Stimulated activated naive CD4-positive, alpha-beta T cell (primary cell): ENCODE results near the gene PDK1.

Experiments
- DNase-seq, 6 experiments: peaks; one replicate each; lab custom pipeline; 2025; lab: John Stamatoyannopoulos, UW

PDK1 gene

GRCh38 chr2:172597176-172597842 lies 41.4 kb downstream of the PDK1 start:
- DNase-seq = no peak

GRCh38 chr2:172599947-172600346 lies 44.1 kb downstream of the PDK1 start:
- DNase-seq = no peak

- no peak for DNase-seq
These were observed 44.7 kb downstream of the PDK1 start for GRCh38 chr2:172600557-172601008.

DNA sequence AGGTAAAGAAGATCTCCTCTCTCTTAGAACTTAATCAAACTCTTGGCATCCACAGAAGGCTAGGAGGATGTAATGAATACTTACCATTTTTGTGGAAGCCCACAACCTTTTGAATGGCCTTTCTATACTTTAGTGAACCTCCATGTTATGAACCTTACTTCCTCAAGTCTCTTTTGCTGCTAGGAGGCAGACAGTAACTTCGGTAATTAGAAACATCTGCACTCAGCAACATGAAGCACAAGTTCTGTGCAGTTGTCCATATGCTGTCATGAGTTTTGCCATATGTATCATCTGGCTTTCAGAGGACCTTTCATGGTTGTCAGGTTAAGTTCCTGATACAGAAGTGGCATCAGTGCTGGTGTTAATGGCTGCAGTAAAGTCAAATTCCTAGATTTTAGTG lies 50.4 kb downstream of the PDK1 start:
- DNase-seq = no peak

DNA sequence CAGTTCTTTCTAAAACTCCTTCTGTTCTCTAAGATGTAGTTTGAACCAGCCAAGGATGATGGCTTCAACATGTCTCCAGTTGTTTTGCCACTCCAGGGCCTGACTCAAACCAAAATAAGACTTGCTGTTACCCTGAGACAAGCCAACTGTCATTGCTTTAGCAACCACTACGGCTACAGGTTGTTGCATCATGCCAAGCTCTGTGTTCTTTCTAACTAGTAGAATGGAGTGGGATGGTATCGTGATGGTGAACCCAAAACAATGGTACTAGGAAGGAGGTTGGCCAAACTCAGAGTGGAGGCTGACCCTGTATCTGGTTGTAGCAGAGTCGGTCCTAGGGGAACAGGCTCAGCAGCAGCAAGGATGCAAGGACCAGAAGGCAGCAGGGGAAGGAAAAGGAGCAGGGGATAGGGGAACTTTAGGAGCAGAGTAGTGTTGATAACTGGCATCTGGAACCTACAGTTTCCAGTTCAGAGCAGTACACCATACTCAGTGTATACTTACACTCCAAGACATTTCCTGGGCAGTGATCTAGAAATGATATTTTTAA lies 51.6 kb downstream of the PDK1 start:
- no peak for DNase-seq

DNA sequence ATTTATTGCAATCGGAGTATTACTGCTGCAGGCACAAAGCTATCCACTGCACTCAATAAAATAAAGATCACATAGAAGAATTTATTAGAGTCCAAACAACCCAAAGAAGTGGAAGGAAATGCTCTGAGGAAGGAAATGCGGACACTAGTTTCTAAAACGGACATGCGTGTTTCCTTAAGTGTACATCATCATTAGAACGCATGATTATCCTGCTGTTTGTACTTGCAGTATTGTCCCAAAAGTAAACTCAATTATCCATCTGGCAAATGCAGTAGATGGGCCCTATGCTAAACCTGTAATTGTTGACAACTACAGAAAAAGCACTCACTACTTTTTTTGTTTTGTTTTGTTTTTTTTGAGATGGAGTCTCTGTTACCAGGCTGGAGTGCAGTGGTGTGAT lies 53.6 kb downstream of the PDK1 start:
- no peak for DNase-seq

GRCh38 chr2:172612051-172612450 lies 56.2 kb downstream of the PDK1 start:
- DNase-seq = no peak

- no peak for DNase-seq
These were observed 57.1 kb downstream of the PDK1 start for GRCh38 chr2:172613040-172613439.

- DNase-seq = no peak
These were observed 57.8 kb downstream of the PDK1 start for GRCh38 chr2:172613615-172614231.

DNA sequence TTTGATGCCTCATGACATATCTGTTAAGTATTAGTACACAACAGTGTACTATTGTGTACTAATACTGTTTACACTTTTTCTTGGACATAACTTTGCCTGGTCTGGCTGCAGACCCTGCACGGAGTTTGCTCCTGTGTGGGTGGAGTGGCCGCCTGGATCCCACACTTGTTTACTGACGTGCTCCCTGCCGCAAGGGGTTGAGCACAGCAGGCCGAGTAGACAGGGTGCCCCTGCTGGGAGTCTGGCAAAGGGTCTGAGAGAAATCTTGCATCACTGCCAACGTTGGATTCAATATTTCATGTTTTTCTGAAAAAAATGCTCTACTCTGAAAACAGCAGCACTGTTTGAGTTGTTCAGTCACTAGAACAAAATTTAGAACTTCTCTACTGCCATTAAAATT lies 59.0 kb downstream of the PDK1 start:
- no peak for DNase-seq

DNA sequence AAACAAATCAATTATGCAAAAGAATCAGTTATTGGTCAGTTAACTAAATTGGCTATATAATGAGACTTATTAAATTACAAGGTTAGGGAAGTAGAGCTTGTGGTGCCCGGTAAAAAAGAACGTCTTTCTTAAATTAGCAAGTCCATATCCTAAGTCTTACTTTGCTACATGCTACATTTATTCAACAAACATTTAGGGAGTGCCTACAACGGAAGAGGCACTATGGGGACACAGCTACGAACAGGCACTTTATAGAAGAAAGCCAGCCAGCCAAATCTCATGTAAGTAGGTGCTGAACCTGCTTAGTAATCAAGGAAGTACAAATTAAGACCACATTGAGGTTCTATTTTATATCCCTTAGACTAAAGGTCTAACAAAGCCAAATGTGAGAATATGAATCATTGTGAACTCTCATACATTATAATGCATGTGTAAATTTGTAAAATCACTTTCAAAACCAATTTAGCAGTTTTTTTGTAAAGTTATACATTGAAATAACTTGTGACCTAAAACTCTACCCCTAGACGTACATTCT lies 59.9 kb downstream of the PDK1 start:
- DNase-seq = no peak

- no peak for DNase-seq
These were observed 61.2 kb downstream of the PDK1 start for GRCh38 chr2:172617115-172617514.

GRCh38 chr2:172623249-172623965 lies 67.5 kb downstream of the PDK1 start:
- DNase-seq = no peak

- DNase-seq = no peak
These were observed 69.1 kb downstream of the PDK1 start for GRCh38 chr2:172624996-172625395.

- DNase-seq = no peak
These were observed 71.3 kb downstream of the PDK1 start for GRCh38 chr2:172627181-172627580.

- DNase-seq = no peak
These were observed 72.2 kb downstream of the PDK1 start for GRCh38 chr2:172628085-172628484.

GRCh38 chr2:172629586-172629985 lies 73.7 kb downstream of the PDK1 start:
- no peak for DNase-seq

GRCh38 chr2:172630181-172630580 lies 74.3 kb downstream of the PDK1 start:
- no peak for DNase-seq

GRCh38 chr2:172634477-172634876 lies 78.6 kb downstream of the PDK1 start:
- DNase-seq = no peak

DNA sequence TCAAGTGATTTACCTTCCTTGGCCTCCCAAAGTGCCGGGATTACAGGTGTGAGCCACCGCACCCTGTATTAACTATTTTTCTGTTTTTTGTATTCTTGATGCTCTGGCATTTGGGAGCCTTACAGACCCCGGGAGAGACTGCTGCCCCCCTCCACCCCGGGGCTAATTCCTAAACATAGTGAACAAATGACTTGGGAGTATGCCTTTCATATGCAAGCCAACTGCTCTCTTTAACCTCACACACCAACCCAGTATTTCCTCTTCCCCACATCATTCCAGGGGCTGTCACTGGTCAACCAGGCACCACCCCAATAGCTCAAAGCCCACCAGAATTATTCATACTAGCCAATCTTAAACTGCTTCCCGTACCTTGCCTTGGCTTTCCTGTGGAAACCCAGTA lies 79.7 kb downstream of the PDK1 start:
- no peak for DNase-seq

GRCh38 chr2:172639256-172639655 lies 83.4 kb downstream of the PDK1 start:
- no peak for DNase-seq

- no peak for DNase-seq
These were observed 83.9 kb downstream of the PDK1 start for GRCh38 chr2:172639823-172640222.

- no peak for DNase-seq
These were observed 84.5 kb downstream of the PDK1 start for GRCh38 chr2:172640389-172640788.
